HepG2 (cell line): Measurements from ENCODE around the gene SRRM3. TPM values are rescaled to one million over a fixed set of nuclear protein-coding genes. Genes with fewer than 3 reads are reported as not detected.
A peak's percentile ranks its signal among the peaks of the same experiment; 100 is the strongest.

Source experiments
- DNMT3B ChIP-seq: conservative IDR thresholded peaks from 2 replicates; pipeline ENCODE4 v1.6.1; 2016; ENCODE audit warnings: missing biosample characterization, control low read depth
- FOXP1 ChIP-seq, 2 experiments: fragments of 450-650 bp in 1 of 2; IDR thresholded peaks; 2 replicates each; pipeline ENCODE4 v1.6.1; 2017 to 2018; ENCODE audit warnings: antibody characterized with exemption in 1 of 2
- GATAD1 ChIP-seq: IDR thresholded peaks from 2 replicates; pipeline ENCODE4 v1.6.1; 2016; ENCODE audit warnings: missing genetic modification reagents, missing compliant biosample characterization
- NPAS2 ChIP-seq: sonication (generic); formaldehyde crosslinking; IDR thresholded peaks from 2 replicates; pipeline ENCODE4 v1.8.0; 2022; ENCODE audit warnings: mild to moderate bottlenecking, missing genetic modification reagents, borderline replicate concordance
- RAD21 ChIP-seq: fragments of 450-650 bp; formaldehyde crosslinking; IDR thresholded peaks from 2 replicates; pipeline ENCODE4 v1.5.0; 2020; ENCODE audit warnings: mild to moderate bottlenecking
- REPIN1 ChIP-seq: sonication (generic); formaldehyde crosslinking; IDR thresholded peaks from 2 replicates; pipeline ENCODE4 v1.8.0; 2022; ENCODE audit warnings: missing genetic modification reagents, low read depth, mild to moderate bottlenecking, borderline replicate concordance
- SCMH1 ChIP-seq: sonication (generic); formaldehyde crosslinking; IDR thresholded peaks from 2 replicates; pipeline ENCODE4 v1.9.0; 2021; ENCODE audit warnings: missing genetic modification reagents, mild to moderate bottlenecking, borderline replicate concordance
- THYN1 ChIP-seq: sonication (generic); formaldehyde crosslinking; IDR thresholded peaks from 2 replicates; pipeline ENCODE4 v1.8.1; 2023; ENCODE audit warnings: low read depth, mild to moderate bottlenecking, moderate library complexity, missing genetic modification reagents, borderline replicate concordance
- TSC22D2 ChIP-seq: sonication (generic); formaldehyde crosslinking; IDR thresholded peaks from 2 replicates; pipeline ENCODE4 v1.5.1; 2020; ENCODE audit warnings: missing genetic modification reagents, mild to moderate bottlenecking, borderline replicate concordance
- ZNF10 ChIP-seq: sonication (generic); formaldehyde crosslinking; IDR thresholded peaks from 2 replicates; pipeline ENCODE4 v1.4.0; 2020; ENCODE audit warnings: mild to moderate bottlenecking, low read depth, missing genetic modification reagents, borderline replicate concordance
- ZNF224 ChIP-seq: sonication (generic); formaldehyde crosslinking; IDR thresholded peaks from 2 replicates; pipeline ENCODE4 v1.5.0; 2020; ENCODE audit warnings: mild to moderate bottlenecking, missing genetic modification reagents
- ZNF564 ChIP-seq: sonication (generic); formaldehyde crosslinking; IDR thresholded peaks from 2 replicates; pipeline ENCODE4 v1.8.1; 2023; ENCODE audit warnings: mild to moderate bottlenecking, missing genetic modification reagents
- polyA plus RNA-seq, 8 experiments: library from polyadenylated mRNA; depleted of rRNA in 3 of 8; stranded (reverse) in 7 of 8; unstranded in 1 of 8; fragments of >200 nt; fragmentation: Illumina TruSeq in 4 of 8; extraction: Trizol in 4 of 8; gene quantifications; 2 replicates each; pipeline versions ENCODE4 v1.2.1 to v1.2.3, GENCODE V29; 2011 to 2016; ENCODE audit warnings: low read depth in 4 of 8, missing spikeins in 1 of 8, mixed read lengths in 1 of 8; ENCODE audit not compliant: insufficient read depth in 1 of 8
- total RNA-seq, 5 experiments: library from RNA; depleted of rRNA; stranded (reverse); fragments of >200 nt; fragmentation: Illumina TruSeq; extraction: Trizol; gene quantifications; 2 replicates each; pipeline ENCODE4 v1.2.3, GENCODE V29; 2016; ENCODE audit warnings: low read depth in 1 of 5
- TF ChIP-seq, protein P1 (sequence below): sonication (generic); formaldehyde crosslinking; IDR thresholded peaks from 2 replicates; pipeline ENCODE4 v1.4.0; 2020; ENCODE audit warnings: missing genetic modification reagents
- TF ChIP-seq, protein P2 (sequence below): sonication (generic); formaldehyde crosslinking; conservative IDR thresholded peaks from 2 replicates; pipeline ENCODE4 v1.4.0; 2020; ENCODE audit warnings: mild to moderate bottlenecking, missing genetic modification reagents, moderate library complexity
- TF ChIP-seq, protein P3 (sequence below): sonication (generic); formaldehyde crosslinking; IDR thresholded peaks from 2 replicates; pipeline ENCODE4 v1.5.0; 2020; ENCODE audit warnings: missing genetic modification reagents
- TF ChIP-seq, protein P4 (sequence below): sonication (generic); formaldehyde crosslinking; IDR thresholded peaks from 2 replicates; pipeline ENCODE4 v1.4.0; 2020; ENCODE audit warnings: missing genetic modification reagents, mild to moderate bottlenecking, borderline replicate concordance

SRRM3 gene
- total and polyA plus RNA-seq, 2 of the 13 experiments (the other 11 are each of a cell fraction or from before 2014, with no cell fraction given): 0.13 to 0.54 TPM

DNA sequence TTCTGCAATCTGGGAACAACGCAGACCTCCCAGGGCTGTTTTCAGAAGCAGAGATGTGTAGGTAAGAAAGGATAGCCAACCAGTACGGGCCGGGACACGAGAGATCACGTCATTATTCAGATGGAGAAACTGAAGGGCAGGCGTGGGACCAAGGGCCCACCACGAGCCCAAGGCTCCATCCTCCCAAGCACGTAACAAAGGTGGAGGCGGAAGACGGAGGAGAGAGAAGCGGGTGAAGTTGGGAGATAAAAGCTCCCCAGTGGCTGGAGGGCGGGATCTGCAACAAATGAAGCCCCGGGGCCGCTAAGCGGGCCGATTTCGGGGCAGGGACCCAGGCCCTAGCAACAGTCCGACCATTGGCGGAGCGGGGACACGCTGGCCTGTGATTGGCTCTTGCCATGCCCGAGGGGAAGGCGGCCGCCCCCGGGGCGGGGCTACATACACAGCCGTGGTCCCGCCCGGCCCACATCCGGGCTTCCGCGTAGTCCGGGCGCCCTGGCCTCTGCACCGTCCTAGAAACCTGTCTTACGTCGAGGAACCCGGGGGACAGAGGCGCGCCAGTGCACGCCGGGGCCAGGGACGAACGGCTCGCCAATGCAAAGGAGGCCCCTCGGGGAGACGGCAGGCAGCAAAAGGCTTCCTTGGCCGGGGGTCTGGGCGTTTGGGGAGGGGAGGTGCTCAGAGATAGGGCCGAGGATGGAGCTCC is 116.2 kb downstream of the SRRM3 start (continued):
- TF ChIP-seq, protein P1, sequence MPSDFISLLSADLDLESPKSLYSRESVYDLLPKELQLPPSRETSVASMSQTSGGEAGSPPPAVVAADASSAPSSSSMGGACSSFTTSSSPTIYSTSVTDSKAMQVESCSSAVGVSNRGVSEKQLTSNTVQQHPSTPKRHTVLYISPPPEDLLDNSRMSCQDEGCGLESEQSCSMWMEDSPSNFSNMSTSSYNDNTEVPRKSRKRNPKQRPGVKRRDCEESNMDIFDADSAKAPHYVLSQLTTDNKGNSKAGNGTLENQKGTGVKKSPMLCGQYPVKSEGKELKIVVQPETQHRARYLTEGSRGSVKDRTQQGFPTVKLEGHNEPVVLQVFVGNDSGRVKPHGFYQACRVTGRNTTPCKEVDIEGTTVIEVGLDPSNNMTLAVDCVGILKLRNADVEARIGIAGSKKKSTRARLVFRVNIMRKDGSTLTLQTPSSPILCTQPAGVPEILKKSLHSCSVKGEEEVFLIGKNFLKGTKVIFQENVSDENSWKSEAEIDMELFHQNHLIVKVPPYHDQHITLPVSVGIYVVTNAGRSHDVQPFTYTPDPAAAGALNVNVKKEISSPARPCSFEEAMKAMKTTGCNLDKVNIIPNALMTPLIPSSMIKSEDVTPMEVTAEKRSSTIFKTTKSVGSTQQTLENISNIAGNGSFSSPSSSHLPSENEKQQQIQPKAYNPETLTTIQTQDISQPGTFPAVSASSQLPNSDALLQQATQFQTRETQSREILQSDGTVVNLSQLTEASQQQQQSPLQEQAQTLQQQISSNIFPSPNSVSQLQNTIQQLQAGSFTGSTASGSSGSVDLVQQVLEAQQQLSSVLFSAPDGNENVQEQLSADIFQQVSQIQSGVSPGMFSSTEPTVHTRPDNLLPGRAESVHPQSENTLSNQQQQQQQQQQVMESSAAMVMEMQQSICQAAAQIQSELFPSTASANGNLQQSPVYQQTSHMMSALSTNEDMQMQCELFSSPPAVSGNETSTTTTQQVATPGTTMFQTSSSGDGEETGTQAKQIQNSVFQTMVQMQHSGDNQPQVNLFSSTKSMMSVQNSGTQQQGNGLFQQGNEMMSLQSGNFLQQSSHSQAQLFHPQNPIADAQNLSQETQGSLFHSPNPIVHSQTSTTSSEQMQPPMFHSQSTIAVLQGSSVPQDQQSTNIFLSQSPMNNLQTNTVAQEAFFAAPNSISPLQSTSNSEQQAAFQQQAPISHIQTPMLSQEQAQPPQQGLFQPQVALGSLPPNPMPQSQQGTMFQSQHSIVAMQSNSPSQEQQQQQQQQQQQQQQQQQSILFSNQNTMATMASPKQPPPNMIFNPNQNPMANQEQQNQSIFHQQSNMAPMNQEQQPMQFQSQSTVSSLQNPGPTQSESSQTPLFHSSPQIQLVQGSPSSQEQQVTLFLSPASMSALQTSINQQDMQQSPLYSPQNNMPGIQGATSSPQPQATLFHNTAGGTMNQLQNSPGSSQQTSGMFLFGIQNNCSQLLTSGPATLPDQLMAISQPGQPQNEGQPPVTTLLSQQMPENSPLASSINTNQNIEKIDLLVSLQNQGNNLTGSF (CRISPR knock-in tag): no peak
- TF ChIP-seq, protein P2, sequence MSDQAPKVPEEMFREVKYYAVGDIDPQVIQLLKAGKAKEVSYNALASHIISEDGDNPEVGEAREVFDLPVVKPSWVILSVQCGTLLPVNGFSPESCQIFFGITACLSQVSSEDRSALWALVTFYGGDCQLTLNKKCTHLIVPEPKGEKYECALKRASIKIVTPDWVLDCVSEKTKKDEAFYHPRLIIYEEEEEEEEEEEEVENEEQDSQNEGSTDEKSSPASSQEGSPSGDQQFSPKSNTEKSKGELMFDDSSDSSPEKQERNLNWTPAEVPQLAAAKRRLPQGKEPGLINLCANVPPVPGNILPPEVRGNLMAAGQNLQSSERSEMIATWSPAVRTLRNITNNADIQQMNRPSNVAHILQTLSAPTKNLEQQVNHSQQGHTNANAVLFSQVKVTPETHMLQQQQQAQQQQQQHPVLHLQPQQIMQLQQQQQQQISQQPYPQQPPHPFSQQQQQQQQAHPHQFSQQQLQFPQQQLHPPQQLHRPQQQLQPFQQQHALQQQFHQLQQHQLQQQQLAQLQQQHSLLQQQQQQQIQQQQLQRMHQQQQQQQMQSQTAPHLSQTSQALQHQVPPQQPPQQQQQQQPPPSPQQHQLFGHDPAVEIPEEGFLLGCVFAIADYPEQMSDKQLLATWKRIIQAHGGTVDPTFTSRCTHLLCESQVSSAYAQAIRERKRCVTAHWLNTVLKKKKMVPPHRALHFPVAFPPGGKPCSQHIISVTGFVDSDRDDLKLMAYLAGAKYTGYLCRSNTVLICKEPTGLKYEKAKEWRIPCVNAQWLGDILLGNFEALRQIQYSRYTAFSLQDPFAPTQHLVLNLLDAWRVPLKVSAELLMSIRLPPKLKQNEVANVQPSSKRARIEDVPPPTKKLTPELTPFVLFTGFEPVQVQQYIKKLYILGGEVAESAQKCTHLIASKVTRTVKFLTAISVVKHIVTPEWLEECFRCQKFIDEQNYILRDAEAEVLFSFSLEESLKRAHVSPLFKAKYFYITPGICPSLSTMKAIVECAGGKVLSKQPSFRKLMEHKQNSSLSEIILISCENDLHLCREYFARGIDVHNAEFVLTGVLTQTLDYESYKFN (CRISPR knock-in tag): peak; percentile 13; the same call in 1 of the 2 replicates
- TF ChIP-seq, protein P3, sequence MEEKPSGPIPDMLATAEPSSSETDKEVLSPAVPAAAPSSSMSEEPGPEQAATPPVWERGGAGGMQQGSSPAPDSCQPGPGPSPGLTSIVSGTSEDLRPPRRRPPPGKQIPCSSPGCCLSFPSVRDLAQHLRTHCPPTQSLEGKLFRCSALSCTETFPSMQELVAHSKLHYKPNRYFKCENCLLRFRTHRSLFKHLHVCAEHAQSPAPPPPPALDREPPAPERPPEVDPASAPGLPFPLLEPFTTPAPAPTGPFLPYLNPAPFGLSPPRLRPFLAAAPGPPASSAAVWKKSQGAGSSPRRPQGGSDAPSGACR (CRISPR knock-in tag): no peak; the same call in 1 of the 2 replicates
- TF ChIP-seq TSC22D2 (no peak), DNMT3B (CRISPR knock-in tag) (no peak), SCMH1 (CRISPR knock-in tag) (no peak), RAD21 (CRISPR knock-in tag) (no peak), ZNF564 (peak; percentile 27; the same call in 1 of the 2 replicates), GATAD1 (peak; percentile 51), FOXP1 (IDR thresholded peaks at IDR 0.05) (no peak), FOXP1 (CRISPR knock-in tag; IDR thresholded peaks at IDR 0.05) (no peak), REPIN1 (peak; percentile 33; the same call in 1 of the 2 replicates), NPAS2 (CRISPR knock-in tag) (no peak), ZNF224 (CRISPR knock-in tag) (peak; percentile 65; the same call in 1 of the 2 replicates), ZNF10 (CRISPR knock-in tag) (no peak), THYN1 (no peak)
- TF ChIP-seq, protein P4, sequence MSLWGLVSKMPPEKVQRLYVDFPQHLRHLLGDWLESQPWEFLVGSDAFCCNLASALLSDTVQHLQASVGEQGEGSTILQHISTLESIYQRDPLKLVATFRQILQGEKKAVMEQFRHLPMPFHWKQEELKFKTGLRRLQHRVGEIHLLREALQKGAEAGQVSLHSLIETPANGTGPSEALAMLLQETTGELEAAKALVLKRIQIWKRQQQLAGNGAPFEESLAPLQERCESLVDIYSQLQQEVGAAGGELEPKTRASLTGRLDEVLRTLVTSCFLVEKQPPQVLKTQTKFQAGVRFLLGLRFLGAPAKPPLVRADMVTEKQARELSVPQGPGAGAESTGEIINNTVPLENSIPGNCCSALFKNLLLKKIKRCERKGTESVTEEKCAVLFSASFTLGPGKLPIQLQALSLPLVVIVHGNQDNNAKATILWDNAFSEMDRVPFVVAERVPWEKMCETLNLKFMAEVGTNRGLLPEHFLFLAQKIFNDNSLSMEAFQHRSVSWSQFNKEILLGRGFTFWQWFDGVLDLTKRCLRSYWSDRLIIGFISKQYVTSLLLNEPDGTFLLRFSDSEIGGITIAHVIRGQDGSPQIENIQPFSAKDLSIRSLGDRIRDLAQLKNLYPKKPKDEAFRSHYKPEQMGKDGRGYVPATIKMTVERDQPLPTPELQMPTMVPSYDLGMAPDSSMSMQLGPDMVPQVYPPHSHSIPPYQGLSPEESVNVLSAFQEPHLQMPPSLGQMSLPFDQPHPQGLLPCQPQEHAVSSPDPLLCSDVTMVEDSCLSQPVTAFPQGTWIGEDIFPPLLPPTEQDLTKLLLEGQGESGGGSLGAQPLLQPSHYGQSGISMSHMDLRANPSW (CRISPR knock-in tag): peak; percentile 72; the same call in 1 of the 2 replicates
